Peyer's patch (tissue), 4 donors: ENCODE measurements around the gene TEAD1. TPM values are rescaled to one million over a fixed set of nuclear protein-coding genes. Genes with fewer than 3 reads are reported as not detected.

Experiments used
- DNase-seq, 3 donors: peaks; one replicate each; pipeline ENCODE4 v3.0.0-alpha.2; 2017 to 2019
- H3K27ac ChIP-seq, 4 donors: fragments of 200-600 bp; sonication (generic); one replicate each; pipeline ENCODE4 v1.5.1; 2016 to 2019
- H3K27me3 ChIP-seq, 2 donors: fragments of 200-600 bp; sonication (generic); one replicate each; pipeline ENCODE4 v1.5.1; 2019
- H3K36me3 ChIP-seq, 3 donors: fragments of 200-600 bp; sonication (generic); one replicate each; pipeline ENCODE4 v1.5.1; 2016 to 2019
- H3K4me1 ChIP-seq, 4 donors: fragments of 200-600 bp; sonication (generic); one replicate each; pipeline ENCODE4 v1.5.1; 2016 to 2019
- H3K4me3 ChIP-seq, 4 donors: fragments of 200-600 bp; sonication (generic); 1 replicate in 3 of 4; 2 replicates in 1 of 4; pipeline ENCODE4 v1.5.1; 2016 to 2019; ENCODE audit warnings: mild to moderate bottlenecking in 1 of 4
- H3K9me3 ChIP-seq, 4 donors: fragments of 200-600 bp; sonication (generic); one replicate each; pipeline ENCODE4 v1.5.1; 2016 to 2019; ENCODE audit warnings: mild to moderate bottlenecking in 1 of 4
- POLR2A ChIP-seq, 2 donors: fragments of 450-650 bp; IDR thresholded peaks; one replicate each; pipeline ENCODE4 v1.5.1; 2017; ENCODE audit warnings: antibody characterized with exemption in 2 of 2, mild to moderate bottlenecking in 2 of 2, moderate library complexity in 2 of 2
- total RNA-seq, 4 donors: library from RNA; depleted of rRNA; stranded (reverse); fragments of >200 nt; gene quantifications; one replicate each; pipeline ENCODE4 v1.1.0, GENCODE V29; 2016
- TF ChIP-seq, protein P1 (sequence below), 6 experiments: fragments of 450-650 bp in 4 of 6; fragments of 200-600 bp in 2 of 6; sonication (generic) in 1 of 6; IDR thresholded peaks; one replicate each; pipeline ENCODE4 v1.5.1; 2017 to 2019; ENCODE audit warnings: antibody characterized with exemption in 6 of 6, mild to moderate bottlenecking in 3 of 6, moderate library complexity in 1 of 6

TEAD1 gene
- total RNA-seq, 4 donors from 2014 or later, result 34.5 to 125 (median 65.1) TPM

DNA sequence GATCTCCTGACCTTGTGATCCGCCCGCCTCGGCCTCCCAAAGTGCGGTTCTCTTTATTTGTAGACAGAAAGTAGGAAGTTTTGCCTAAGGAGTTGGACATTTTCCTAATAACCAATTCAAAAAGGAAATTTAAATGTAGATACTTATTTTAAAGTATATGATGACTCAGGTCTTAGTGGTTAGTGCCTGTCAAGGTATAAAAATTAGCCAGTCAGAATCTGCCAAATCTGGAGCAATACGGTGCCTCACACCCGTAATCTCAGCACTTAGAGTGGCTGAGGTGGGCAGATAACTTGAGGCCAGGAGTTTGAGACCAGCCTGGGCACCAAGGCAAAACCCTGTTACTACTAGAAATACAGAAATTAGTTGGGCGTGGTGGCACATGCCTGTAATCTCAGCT, 248.2 kb downstream of the TEAD1 start:
- TF ChIP-seq, protein P1, sequence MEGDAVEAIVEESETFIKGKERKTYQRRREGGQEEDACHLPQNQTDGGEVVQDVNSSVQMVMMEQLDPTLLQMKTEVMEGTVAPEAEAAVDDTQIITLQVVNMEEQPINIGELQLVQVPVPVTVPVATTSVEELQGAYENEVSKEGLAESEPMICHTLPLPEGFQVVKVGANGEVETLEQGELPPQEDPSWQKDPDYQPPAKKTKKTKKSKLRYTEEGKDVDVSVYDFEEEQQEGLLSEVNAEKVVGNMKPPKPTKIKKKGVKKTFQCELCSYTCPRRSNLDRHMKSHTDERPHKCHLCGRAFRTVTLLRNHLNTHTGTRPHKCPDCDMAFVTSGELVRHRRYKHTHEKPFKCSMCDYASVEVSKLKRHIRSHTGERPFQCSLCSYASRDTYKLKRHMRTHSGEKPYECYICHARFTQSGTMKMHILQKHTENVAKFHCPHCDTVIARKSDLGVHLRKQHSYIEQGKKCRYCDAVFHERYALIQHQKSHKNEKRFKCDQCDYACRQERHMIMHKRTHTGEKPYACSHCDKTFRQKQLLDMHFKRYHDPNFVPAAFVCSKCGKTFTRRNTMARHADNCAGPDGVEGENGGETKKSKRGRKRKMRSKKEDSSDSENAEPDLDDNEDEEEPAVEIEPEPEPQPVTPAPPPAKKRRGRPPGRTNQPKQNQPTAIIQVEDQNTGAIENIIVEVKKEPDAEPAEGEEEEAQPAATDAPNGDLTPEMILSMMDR (IDR thresholded peaks at IDR 0.05), result no peak
- no peak for TF ChIP-seq POLR2A (IDR thresholded peaks at IDR 0.05)
- DNase-seq, result no peak
- no peaks in the 10 kb centered on the region for H3K27me3 ChIP-seq
- no peak overlapping the region for H3K27ac ChIP-seq
- no peaks in the 10 kb centered on the region for H3K4me1 ChIP-seq
- H3K4me3 ChIP-seq, result no peak overlapping the region
- peaks cover 0 to 4% (median 0%) of the 10 kb centered on the region in 3 donors for H3K36me3 ChIP-seq
- peaks cover 0 to 3% (median 0%) of the 10 kb centered on the region in 4 donors for H3K9me3 ChIP-seq

DNA sequence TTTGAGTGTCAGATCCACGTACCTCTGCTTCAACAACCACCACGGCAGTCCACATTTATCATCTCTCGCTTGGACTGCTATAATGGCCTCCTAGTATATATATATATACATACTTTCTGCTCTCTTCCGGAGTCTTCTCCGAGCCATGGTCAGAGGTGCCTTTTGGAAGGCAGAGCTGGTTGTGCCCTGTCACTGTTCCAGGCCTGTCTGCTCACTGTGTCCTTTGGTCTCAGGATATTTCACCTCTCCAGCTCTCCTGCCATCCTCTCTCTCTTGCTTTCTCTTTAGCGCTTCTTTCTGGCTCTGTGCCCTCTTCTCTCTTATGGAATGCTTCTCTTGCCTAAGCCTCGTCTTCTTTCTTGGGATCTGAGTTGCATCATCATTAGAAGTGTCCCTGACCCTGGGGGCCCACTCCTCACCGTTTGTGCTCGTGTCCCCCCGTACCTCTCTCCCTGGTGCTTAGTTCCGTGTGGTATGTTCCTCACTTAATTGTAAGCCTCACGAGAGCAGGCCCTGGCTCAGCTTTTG, 248.8 kb downstream of the TEAD1 start:
- no peak for DNase-seq
- H3K4me1 ChIP-seq, result no peaks in the 10 kb centered on the region
- H3K27ac ChIP-seq, result no peak overlapping the region
- no peak overlapping the region for H3K4me3 ChIP-seq
- peaks cover 0 to 4% (median 0%) of the 10 kb centered on the region in 3 donors for H3K36me3 ChIP-seq
- H3K9me3 ChIP-seq, result peaks cover 0 to 3% (median 0%) of the 10 kb centered on the region in 4 donors
- TF ChIP-seq, protein P1 (IDR thresholded peaks at IDR 0.05), result no peak
- no peak for TF ChIP-seq POLR2A (IDR thresholded peaks at IDR 0.05)
- H3K27me3 ChIP-seq, result no peaks in the 10 kb centered on the region

DNA sequence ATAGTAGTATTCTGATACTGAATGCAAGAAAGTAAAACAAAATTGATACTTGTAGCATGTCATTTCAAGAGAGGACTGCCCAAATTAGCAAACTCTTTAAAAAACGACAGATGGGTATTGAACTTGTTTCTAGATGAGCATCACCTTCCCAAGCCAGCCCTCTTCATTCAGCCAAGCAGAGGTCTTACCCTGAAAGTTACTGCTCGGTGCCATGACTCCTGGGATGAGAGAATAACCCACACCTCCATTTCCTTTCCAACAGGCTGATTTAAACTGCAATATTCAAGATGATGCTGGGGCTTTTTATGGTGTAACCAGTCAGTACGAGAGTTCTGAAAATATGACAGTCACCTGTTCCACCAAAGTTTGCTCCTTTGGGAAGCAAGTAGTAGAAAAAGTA, 250.4 kb downstream of the TEAD1 start:
- TF ChIP-seq, protein P1 (IDR thresholded peaks at IDR 0.05), result no peak
- TF ChIP-seq POLR2A (IDR thresholded peaks at IDR 0.05), result no peak
- Histone ChIP-seq H3K4me3 (no peak overlapping the region), H3K27me3 (no peaks in the 10 kb centered on the region), H3K27ac (no peak overlapping the region), H3K36me3 (peaks cover 0 to 4% (median 0%) of the 10 kb centered on the region in 3 donors), H3K9me3 (peaks cover 0 to 3% (median 0%) of the 10 kb centered on the region in 4 donors), H3K4me1 (no peaks in the 10 kb centered on the region)
- DNase-seq, result no peak

DNA sequence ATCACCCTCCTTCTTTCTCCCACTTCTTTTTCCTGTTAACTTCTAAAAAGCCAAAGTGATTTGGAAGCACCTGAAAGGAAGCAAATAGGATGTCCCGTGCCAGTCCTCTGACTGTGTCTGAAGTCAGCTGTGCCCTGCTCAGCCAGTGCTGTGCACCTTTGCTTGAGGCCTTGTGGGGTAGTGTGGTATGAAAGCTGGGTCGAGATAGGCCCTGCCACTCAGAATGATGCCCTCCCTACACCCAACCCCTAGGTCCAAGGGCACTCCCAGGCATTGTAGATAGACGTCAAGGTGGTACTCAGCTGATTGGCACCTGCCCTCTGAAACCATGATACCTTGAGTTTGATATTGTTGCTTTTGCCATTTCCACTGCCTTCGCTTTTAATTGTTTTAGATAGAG, 251.3 kb downstream of the TEAD1 start:
- no peak for TF ChIP-seq POLR2A (IDR thresholded peaks at IDR 0.05)
- TF ChIP-seq, protein P1 (IDR thresholded peaks at IDR 0.05), result no peak
- H3K4me3 ChIP-seq, result no peak overlapping the region
- H3K9me3 ChIP-seq, result peaks cover 0 to 3% (median 0%) of the 10 kb centered on the region in 4 donors
- H3K4me1 ChIP-seq, result no peaks in the 10 kb centered on the region
- no peaks in the 10 kb centered on the region for H3K27me3 ChIP-seq
- no peak for DNase-seq
- no peak overlapping the region for H3K27ac ChIP-seq
- peaks cover 0 to 9% (median 0%) of the 10 kb centered on the region in 3 donors for H3K36me3 ChIP-seq

DNA sequence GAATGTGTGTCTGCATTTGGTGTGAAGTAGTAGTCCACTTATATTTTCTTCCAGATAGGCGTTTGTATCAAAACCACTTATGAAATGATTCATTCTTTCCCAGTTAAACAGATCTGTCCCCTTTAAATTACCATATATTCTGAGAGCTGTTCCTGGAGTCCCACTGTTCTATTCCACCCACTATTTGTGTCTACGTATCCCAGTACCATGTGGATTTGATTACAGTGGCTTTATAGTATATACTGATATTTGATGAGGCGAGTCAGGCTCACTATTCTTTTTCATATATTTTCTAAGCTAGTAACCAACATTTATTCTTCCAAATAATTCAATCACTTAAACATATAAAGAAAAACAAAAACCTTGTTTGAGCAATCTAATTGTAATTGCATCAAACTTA, 253.0 kb downstream of the TEAD1 start:
- H3K9me3 ChIP-seq, result peaks cover 0 to 3% (median 0%) of the 10 kb centered on the region in 4 donors
- no peaks in the 10 kb centered on the region for H3K27me3 ChIP-seq
- no peak overlapping the region for H3K27ac ChIP-seq
- DNase-seq, result no peak
- no peak for TF ChIP-seq POLR2A (IDR thresholded peaks at IDR 0.05)
- TF ChIP-seq, protein P1 (IDR thresholded peaks at IDR 0.05), result no peak
- H3K4me3 ChIP-seq, result no peak overlapping the region
- H3K36me3 ChIP-seq, result peaks cover 0 to 16% (median 0%) of the 10 kb centered on the region in 3 donors
- H3K4me1 ChIP-seq, result no peaks in the 10 kb centered on the region
